Measurements from ENCODE around the gene UPF3B.
"Not testable (repeated sequence)": the region's sequence is repeated elsewhere in the genome, so short reads cannot be mapped to it uniquely, and the experiment has no call there.

- TF ChIP-seq RAD21 (IDR thresholded peaks at IDR 0.05; ENCODE audit: low read length); CTCF (conservative IDR thresholded peaks at IDR 0.05; ENCODE audit: low read depth, low read length); MAZ (IDR thresholded peaks at IDR 0.05; ENCODE audit: borderline replicate concordance, low read depth, low read length); POLR2A (IDR thresholded peaks at IDR 0.05; ENCODE audit: low read depth, low read length): not testable (repeated sequence)
Observed at GRCh38 chrX:119891961-119892692, 39.4 kb upstream of the UPF3B start.

All from IMR-90 (cell line).